ENCODE data around the gene SORCS2. TPM values are rescaled to one million over a fixed set of nuclear protein-coding genes. Genes with fewer than 3 reads are reported as not detected.
A peak's percentile ranks its signal among the peaks of the same experiment; 100 is the strongest.

Gene SORCS2
- total RNA-seq, 1 experiment from 2014 or later = 0.15 TPM

DNA sequence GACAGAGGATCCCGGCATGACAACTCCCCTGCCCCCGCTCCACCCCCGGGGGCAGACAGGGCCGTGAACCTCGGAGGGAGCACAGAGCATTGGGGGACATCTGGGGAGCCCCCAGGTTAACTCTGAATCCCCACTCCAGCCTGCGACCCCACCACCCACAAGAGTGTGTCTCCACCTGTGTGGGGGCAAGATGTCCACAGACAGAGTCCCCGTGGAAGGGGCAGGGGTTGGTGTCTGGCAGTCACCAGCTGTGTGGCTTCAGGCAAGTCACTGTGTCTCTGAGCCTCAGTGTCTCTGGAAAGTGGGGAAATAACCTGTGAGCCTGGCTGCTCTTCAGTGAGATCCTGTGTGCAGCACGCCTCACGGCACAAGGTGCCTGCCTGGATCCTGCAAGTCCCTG, 508.3 kb downstream of the SORCS2 start:
- no peak for ATAC-seq
- no TSS peak for BruUV-seq (replicated peaks)
- Histone ChIP-seq H3K27me3 (ENCODE audit: control insufficient read depth, insufficient read depth, low read length) (no peaks in the 10 kb centered on the region), H3K9me3 (ENCODE audit: control insufficient read depth, insufficient read depth, low read depth, low read length) (no peaks in the 10 kb centered on the region), H3K36me3 (ENCODE audit: control insufficient read depth, insufficient read depth, low read length) (no peaks in the 10 kb centered on the region), H3K4me1 (ENCODE audit: control insufficient read depth, insufficient read depth, low read length) (no peaks in the 10 kb centered on the region), H3K4me3 (ENCODE audit: low read depth in 2 of 2, low read length in 2 of 2) (no peak overlapping the region), H3K27ac (ENCODE audit: low read length) (no peak overlapping the region)
- intact Hi-C loops (cut with micrococcal nuclease; ENCODE audit: unreplicated experiment) = no loop called here
- TF ChIP-seq, protein P1, sequence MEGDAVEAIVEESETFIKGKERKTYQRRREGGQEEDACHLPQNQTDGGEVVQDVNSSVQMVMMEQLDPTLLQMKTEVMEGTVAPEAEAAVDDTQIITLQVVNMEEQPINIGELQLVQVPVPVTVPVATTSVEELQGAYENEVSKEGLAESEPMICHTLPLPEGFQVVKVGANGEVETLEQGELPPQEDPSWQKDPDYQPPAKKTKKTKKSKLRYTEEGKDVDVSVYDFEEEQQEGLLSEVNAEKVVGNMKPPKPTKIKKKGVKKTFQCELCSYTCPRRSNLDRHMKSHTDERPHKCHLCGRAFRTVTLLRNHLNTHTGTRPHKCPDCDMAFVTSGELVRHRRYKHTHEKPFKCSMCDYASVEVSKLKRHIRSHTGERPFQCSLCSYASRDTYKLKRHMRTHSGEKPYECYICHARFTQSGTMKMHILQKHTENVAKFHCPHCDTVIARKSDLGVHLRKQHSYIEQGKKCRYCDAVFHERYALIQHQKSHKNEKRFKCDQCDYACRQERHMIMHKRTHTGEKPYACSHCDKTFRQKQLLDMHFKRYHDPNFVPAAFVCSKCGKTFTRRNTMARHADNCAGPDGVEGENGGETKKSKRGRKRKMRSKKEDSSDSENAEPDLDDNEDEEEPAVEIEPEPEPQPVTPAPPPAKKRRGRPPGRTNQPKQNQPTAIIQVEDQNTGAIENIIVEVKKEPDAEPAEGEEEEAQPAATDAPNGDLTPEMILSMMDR (IDR thresholded peaks at IDR 0.05) = no peak
- TF ChIP-seq SIN3A (IDR thresholded peaks at IDR 0.05; ENCODE audit: borderline replicate concordance, insufficient read depth, low read depth, low read length) (no peak), TCF7L2 (IDR thresholded peaks at IDR 0.05; ENCODE audit: low read depth, low read length) (no peak), POLR2AphosphoS5 (IDR thresholded peaks at IDR 0.05; ENCODE audit: low read depth, low read length) (no peak)
- TF ChIP-seq, protein P2, sequence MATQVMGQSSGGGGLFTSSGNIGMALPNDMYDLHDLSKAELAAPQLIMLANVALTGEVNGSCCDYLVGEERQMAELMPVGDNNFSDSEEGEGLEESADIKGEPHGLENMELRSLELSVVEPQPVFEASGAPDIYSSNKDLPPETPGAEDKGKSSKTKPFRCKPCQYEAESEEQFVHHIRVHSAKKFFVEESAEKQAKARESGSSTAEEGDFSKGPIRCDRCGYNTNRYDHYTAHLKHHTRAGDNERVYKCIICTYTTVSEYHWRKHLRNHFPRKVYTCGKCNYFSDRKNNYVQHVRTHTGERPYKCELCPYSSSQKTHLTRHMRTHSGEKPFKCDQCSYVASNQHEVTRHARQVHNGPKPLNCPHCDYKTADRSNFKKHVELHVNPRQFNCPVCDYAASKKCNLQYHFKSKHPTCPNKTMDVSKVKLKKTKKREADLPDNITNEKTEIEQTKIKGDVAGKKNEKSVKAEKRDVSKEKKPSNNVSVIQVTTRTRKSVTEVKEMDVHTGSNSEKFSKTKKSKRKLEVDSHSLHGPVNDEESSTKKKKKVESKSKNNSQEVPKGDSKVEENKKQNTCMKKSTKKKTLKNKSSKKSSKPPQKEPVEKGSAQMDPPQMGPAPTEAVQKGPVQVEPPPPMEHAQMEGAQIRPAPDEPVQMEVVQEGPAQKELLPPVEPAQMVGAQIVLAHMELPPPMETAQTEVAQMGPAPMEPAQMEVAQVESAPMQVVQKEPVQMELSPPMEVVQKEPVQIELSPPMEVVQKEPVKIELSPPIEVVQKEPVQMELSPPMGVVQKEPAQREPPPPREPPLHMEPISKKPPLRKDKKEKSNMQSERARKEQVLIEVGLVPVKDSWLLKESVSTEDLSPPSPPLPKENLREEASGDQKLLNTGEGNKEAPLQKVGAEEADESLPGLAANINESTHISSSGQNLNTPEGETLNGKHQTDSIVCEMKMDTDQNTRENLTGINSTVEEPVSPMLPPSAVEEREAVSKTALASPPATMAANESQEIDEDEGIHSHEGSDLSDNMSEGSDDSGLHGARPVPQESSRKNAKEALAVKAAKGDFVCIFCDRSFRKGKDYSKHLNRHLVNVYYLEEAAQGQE (IDR thresholded peaks at IDR 0.05; ENCODE audit: insufficient read depth in 1 of 2, low read depth in 2 of 2, low read length in 1 of 2) = no peak
- DNase-seq (ENCODE audit: low read depth, low spot score) = no peak
- POLR2A ChIA-PET = no interaction called here
- CTCF ChIA-PET = interaction anchor here (0.6 kb wide), 1 partner anchor 286 kb away, joined by 4 read pairs; no protein-coding TSS in a partner anchor
- in situ Hi-C loops (cut with HindIII; ENCODE audit: low pct_unique_long_range_greater_than_20kb, low sequenced_read_pairs) = no loop called here

DNA sequence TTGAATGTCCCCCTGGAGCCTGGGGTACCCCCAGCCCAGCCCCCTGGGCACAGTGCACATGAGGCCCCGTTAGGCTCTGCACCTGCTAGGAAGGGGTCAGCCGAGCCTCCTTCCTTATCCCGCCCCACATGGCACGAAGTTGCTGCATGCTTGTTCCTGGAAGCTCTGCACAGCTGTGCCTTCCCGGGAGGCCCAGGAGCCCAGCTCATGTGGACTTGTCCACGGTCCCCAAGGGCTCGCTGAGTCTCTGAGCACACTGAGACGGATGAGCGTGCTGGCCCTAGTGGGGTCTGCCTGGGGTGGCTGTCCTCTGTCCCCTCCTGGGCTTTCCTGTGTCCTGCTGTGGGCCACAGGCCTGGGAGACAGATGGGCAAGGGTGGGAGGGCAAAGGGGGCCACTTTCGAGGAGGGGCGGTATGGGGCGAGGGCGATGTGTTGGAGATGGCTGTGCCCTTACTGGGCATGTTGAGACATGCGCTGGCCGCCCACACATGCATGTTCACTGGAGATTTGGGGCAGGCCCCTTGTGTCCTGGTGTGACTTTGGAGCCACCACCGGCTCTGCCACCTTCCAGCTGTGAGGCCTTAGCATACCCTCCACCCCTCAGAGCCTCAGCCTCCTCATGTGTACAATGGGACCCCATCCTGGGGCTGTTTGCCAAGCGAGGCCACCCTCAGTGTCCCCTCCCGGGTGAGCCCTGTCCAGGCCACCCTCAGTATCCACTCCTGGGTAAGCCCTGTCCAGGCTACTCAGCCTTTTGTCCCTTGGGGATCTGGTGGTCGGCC, 509.7 kb downstream of the SORCS2 start:
- BruUV-seq (replicated peaks) = no TSS peak
- ChIA-PET CTCF (no interaction called here), POLR2A (no interaction called here)
- H3K36me3 ChIP-seq (ENCODE audit: control insufficient read depth, insufficient read depth, low read length) = no peaks in the 10 kb centered on the region
- intact Hi-C loops (cut with micrococcal nuclease; ENCODE audit: unreplicated experiment) = no loop called here
- no peaks in the 10 kb centered on the region for H3K4me1 ChIP-seq (ENCODE audit: control insufficient read depth, insufficient read depth, low read length)
- H3K4me3 ChIP-seq (ENCODE audit: low read depth in 2 of 2, low read length in 2 of 2) = no peak overlapping the region
- no peak overlapping the region for H3K27ac ChIP-seq (ENCODE audit: low read length)
- H3K27me3 ChIP-seq (ENCODE audit: control insufficient read depth, insufficient read depth, low read length) = no peaks in the 10 kb centered on the region
- ATAC-seq (no peak), DNase-seq (ENCODE audit: low read depth, low spot score) (no peak)
- in situ Hi-C loops (cut with HindIII; ENCODE audit: low pct_unique_long_range_greater_than_20kb, low sequenced_read_pairs) = no loop called here
- H3K9me3 ChIP-seq (ENCODE audit: control insufficient read depth, insufficient read depth, low read depth, low read length) = no peaks in the 10 kb centered on the region
- no peak for TF ChIP-seq TCF7L2 (IDR thresholded peaks at IDR 0.05; ENCODE audit: low read depth, low read length)

DNA sequence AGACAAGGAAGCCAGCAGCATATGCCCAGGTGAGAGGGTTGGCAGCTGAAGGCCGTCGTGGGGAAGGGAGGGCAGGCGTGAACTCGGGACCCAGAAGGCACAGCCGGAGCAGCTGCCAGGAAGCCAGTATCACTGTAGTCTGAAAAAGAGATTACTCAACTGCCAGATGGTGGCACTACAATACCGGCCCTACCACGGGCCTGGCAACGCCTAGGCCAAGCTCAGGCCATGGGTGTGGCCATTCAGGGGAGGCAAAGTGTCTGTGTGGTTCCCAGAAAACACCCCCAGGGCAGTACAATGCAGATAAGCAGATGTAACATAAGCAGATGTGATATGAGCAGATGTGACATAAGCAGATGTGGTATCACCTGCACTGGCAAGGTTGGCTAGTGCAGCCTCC, 511.4 kb downstream of the SORCS2 start:
- Histone ChIP-seq H3K27ac (ENCODE audit: low read length) (no peak overlapping the region), H3K36me3 (ENCODE audit: control insufficient read depth, insufficient read depth, low read length) (no peaks in the 10 kb centered on the region), H3K4me3 (ENCODE audit: low read depth in 2 of 2, low read length in 2 of 2) (no peak overlapping the region), H3K9me3 (ENCODE audit: control insufficient read depth, insufficient read depth, low read depth, low read length) (no peaks in the 10 kb centered on the region), H3K4me1 (ENCODE audit: control insufficient read depth, insufficient read depth, low read length) (no peaks in the 10 kb centered on the region), H3K27me3 (ENCODE audit: control insufficient read depth, insufficient read depth, low read length) (no peaks in the 10 kb centered on the region)
- no TSS peak for BruUV-seq (replicated peaks)
- no peak for TF ChIP-seq TCF7L2 (IDR thresholded peaks at IDR 0.05; ENCODE audit: low read depth, low read length)
- TF ChIP-seq, protein P2 (IDR thresholded peaks at IDR 0.05; ENCODE audit: insufficient read depth in 1 of 2, low read depth in 2 of 2, low read length in 1 of 2) = no peak
- TF ChIP-seq, protein P1 (IDR thresholded peaks at IDR 0.05) = no peak
- no peak for TF ChIP-seq POLR2AphosphoS5 (IDR thresholded peaks at IDR 0.05; ENCODE audit: low read depth, low read length)
- POLR2A ChIA-PET = no interaction called here
- in situ Hi-C loops (cut with HindIII; ENCODE audit: low pct_unique_long_range_greater_than_20kb, low sequenced_read_pairs) = no loop called here
- DNase-seq (ENCODE audit: low read depth, low spot score) (no peak), ATAC-seq (0 out of 2 replicates have a peak, but pooled peaks have one; percentile 46)
- intact Hi-C loops (cut with micrococcal nuclease; ENCODE audit: unreplicated experiment) = no loop called here
- CTCF ChIA-PET = no interaction called here

Data from Panc1 (cell line).